DND-41 (cell line): ENCODE results near the gene GLP2R.

Source experiments
- ATAC-seq: fragments of 200-7000 bp; cut with Tn5 transposase; 3 replicates; pipeline ENCODE4 v1.9.1; 2021; ENCODE audit warnings: low read depth; ENCODE audit not compliant: insufficient read depth
- DNase-seq: peaks from one replicate; pipeline ENCODE4 v3.0.0-alpha.2; 2020
- H2AFZ ChIP-seq: 2 replicates; pipeline ENCODE4 v1.6.0; 2012; ENCODE audit warnings: low read depth, low read length
- H3K27ac ChIP-seq: 2 replicates; pipeline ENCODE4 v1.5.1; 2012; ENCODE audit warnings: low read length, inconsistent platforms
- H3K27me3 ChIP-seq: fragments of 200-600 bp; sonication (generic); 2 replicates; pipeline ENCODE4 v1.6.0; 2012; ENCODE audit warnings: low read length, mild to moderate bottlenecking, inconsistent platforms; ENCODE audit not compliant: insufficient read depth, poor library complexity
- H3K36me3 ChIP-seq: 2 replicates; pipeline ENCODE4 v1.5.1; 2012; ENCODE audit warnings: low read length, inconsistent platforms; ENCODE audit not compliant: insufficient read depth
- H3K4me1 ChIP-seq: 2 replicates; pipeline ENCODE4 v1.5.1; 2012; ENCODE audit warnings: mild to moderate bottlenecking, low read length; ENCODE audit not compliant: insufficient read depth
- H3K4me2 ChIP-seq: 2 replicates; pipeline ENCODE4 v1.6.0; 2012; ENCODE audit warnings: mild to moderate bottlenecking, moderate library complexity, low read length, inconsistent platforms; ENCODE audit not compliant: insufficient read depth
- H3K4me3 ChIP-seq, 2 experiments: fragments of 200-600 bp in 1 of 2; shearing (Covaris generic) in 1 of 2; 2 replicates each; pipeline ENCODE4 v1.5.1; 2012 to 2016; ENCODE audit warnings: inconsistent platforms in 2 of 2, low read length in 2 of 2, mild to moderate bottlenecking in 2 of 2, low read depth in 1 of 2, moderate library complexity in 1 of 2
- H3K79me2 ChIP-seq: 2 replicates; pipeline ENCODE4 v1.6.0; 2012; ENCODE audit warnings: low read length, inconsistent platforms; ENCODE audit not compliant: insufficient read depth
- H3K9ac ChIP-seq: 2 replicates; pipeline ENCODE4 v1.6.0; 2012; ENCODE audit warnings: low read depth, mild to moderate bottlenecking, inconsistent platforms, low read length, moderate library complexity
- H3K9me3 ChIP-seq: 2 replicates; pipeline ENCODE4 v1.5.1; 2012; ENCODE audit warnings: low read length, moderate library complexity, mild to moderate bottlenecking, inconsistent platforms; ENCODE audit not compliant: insufficient read depth, severe bottlenecking
- H4K20me1 ChIP-seq: 2 replicates; pipeline ENCODE4 v1.6.0; 2012; ENCODE audit warnings: low read length; ENCODE audit not compliant: insufficient read depth
- EZH2 ChIP-seq: IDR thresholded peaks from 3 replicates; pipeline ENCODE4 v1.6.1; 2012; ENCODE audit warnings: borderline replicate concordance, low read depth, mild to moderate bottlenecking, moderate library complexity, low read length, inconsistent platforms; ENCODE audit not compliant: severe bottlenecking
- TF ChIP-seq, protein P1 (sequence below): IDR thresholded peaks from 2 replicates; pipeline ENCODE4 v1.5.1; 2012; ENCODE audit warnings: borderline replicate concordance, low read length, moderate library complexity, mild to moderate bottlenecking; ENCODE audit not compliant: poor library complexity, severe bottlenecking; ENCODE audit errors: extremely low read depth

The GLP2R gene

DNA sequence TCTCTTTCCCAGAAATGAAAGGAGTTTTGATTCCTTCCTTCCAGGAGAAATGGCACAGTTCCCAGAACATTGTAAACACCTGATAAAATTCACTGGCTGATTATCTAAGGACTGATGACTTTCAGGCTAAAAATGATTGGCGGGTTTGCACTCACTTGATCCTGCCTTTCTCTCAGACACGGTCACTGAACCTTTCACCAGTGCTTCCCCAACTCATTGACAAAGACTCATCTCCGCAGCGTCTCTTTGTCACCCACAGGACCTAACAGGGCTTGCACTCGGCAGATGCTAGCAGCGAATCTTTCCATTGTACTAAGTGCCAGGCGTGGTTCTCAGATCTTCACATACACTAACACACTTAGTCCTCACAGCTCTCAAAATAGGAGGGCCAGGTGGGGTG, 27.0 kb upstream of the GLP2R start:
- no peaks in the 10 kb centered on the region for H3K79me2 ChIP-seq
- no peak overlapping the region for H3K9ac ChIP-seq
- H3K4me3 ChIP-seq: no peak overlapping the region
- no peak overlapping the region for H2AFZ ChIP-seq
- no peaks in the 10 kb centered on the region for H3K36me3 ChIP-seq
- ATAC-seq (no peak), DNase-seq (no peak)
- H3K27ac ChIP-seq: no peak overlapping the region
- H4K20me1 ChIP-seq: no peaks in the 10 kb centered on the region
- H3K4me1 ChIP-seq: no peaks in the 10 kb centered on the region
- no peak overlapping the region for H3K4me2 ChIP-seq
- H3K27me3 ChIP-seq: no peaks in the 10 kb centered on the region
- no peaks in the 10 kb centered on the region for H3K9me3 ChIP-seq
- TF ChIP-seq EZH2: no peak
- TF ChIP-seq, protein P1, sequence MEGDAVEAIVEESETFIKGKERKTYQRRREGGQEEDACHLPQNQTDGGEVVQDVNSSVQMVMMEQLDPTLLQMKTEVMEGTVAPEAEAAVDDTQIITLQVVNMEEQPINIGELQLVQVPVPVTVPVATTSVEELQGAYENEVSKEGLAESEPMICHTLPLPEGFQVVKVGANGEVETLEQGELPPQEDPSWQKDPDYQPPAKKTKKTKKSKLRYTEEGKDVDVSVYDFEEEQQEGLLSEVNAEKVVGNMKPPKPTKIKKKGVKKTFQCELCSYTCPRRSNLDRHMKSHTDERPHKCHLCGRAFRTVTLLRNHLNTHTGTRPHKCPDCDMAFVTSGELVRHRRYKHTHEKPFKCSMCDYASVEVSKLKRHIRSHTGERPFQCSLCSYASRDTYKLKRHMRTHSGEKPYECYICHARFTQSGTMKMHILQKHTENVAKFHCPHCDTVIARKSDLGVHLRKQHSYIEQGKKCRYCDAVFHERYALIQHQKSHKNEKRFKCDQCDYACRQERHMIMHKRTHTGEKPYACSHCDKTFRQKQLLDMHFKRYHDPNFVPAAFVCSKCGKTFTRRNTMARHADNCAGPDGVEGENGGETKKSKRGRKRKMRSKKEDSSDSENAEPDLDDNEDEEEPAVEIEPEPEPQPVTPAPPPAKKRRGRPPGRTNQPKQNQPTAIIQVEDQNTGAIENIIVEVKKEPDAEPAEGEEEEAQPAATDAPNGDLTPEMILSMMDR: no peak

DNA sequence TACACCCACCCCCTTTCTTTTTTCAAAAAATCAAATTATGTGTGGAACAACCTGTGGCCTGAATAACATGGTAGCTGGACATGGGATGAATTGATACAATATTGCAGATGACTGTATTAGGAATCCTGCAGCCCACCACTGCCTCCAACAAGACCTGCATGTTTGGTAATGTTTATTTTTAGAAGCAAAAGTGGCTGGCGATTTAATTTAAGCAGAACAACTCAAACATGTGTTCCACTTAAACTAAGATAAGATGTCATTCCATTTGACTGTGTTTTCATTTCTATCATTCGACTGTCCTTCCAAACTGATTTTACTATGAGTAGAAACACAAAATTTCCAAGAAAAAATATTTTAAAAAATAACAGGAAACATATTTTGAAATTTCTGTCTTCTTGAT, 24.2 kb upstream of the GLP2R start:
- DNase-seq (no peak), ATAC-seq (no peak)
- H4K20me1 ChIP-seq: no peaks in the 10 kb centered on the region
- TF ChIP-seq EZH2: no peak
- TF ChIP-seq, protein P1: no peak
- no peak overlapping the region for H3K4me3 ChIP-seq
- H3K4me2 ChIP-seq: no peak overlapping the region
- no peaks in the 10 kb centered on the region for H3K79me2 ChIP-seq
- no peaks in the 10 kb centered on the region for H3K27me3 ChIP-seq
- H3K27ac ChIP-seq: no peak overlapping the region
- no peak overlapping the region for H2AFZ ChIP-seq
- no peak overlapping the region for H3K9ac ChIP-seq
- H3K9me3 ChIP-seq: no peaks in the 10 kb centered on the region
- H3K36me3 ChIP-seq: no peaks in the 10 kb centered on the region
- no peaks in the 10 kb centered on the region for H3K4me1 ChIP-seq

DNA sequence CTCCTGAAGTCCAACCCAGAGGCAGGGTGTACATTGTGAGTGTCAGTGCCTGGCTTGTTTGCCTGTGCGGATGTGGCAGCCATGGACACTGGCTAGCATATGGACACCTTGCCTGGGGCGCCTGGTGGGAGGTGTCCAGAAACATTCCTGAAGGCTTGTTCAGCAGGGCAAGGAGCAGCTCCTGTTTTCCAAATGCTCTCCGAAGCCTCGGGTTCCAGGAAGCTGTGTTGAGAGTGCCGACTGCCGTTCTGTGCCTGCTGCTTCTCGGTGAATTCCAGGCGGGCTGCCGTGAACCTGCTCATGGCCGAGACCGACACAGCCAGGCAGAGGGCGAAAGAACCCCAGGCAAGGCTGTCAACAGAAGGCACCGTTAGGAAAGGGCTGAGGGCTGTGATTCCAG, 23.4 kb upstream of the GLP2R start:
- H3K27ac ChIP-seq: no peak overlapping the region

More for the DNA sequence above, 23.4 kb upstream of the GLP2R start:
- Histone ChIP-seq H2AFZ (no peak overlapping the region), H3K79me2 (no peaks in the 10 kb centered on the region), H3K4me2 (no peak overlapping the region), H3K4me3 (no peak overlapping the region), H3K9me3 (no peaks in the 10 kb centered on the region), H3K36me3 (no peaks in the 10 kb centered on the region), H3K4me1 (no peaks in the 10 kb centered on the region), H3K27me3 (no peaks in the 10 kb centered on the region), H3K9ac (no peak overlapping the region), H4K20me1 (no peaks in the 10 kb centered on the region)
- TF ChIP-seq EZH2: no peak
- TF ChIP-seq, protein P1: no peak
- DNase-seq (no peak), ATAC-seq (no peak)
